Type B pancreatic cell (in vitro differentiated cells): ENCODE data around the gene LRIT3. TPM values are rescaled to one million over a fixed set of nuclear protein-coding genes. Genes with fewer than 3 reads are reported as not detected.

Experiments used
- DNase-seq: peaks from one replicate; pipeline ENCODE4 v3.0.0; 2021; ENCODE audit warnings: mixed read lengths; ENCODE audit not compliant: unreplicated experiment; ENCODE audit errors: extremely low spot score
- H3K27ac Mint-ChIP-seq: 2 replicates; pipeline ENCODE4 v1.8.0; 2021; ENCODE audit warnings: mild to moderate bottlenecking, mixed read lengths
- H3K27me3 Mint-ChIP-seq: 2 replicates; pipeline ENCODE4 v1.8.0; 2021; ENCODE audit warnings: mixed read lengths
- H3K36me3 Mint-ChIP-seq: 2 replicates; pipeline ENCODE4 v1.8.0; 2021; ENCODE audit warnings: mixed read lengths
- H3K4me1 Mint-ChIP-seq: one replicate; pipeline ENCODE4 v1.8.0; 2021; ENCODE audit warnings: mixed read lengths; ENCODE audit not compliant: unreplicated experiment
- H3K4me3 Mint-ChIP-seq: 2 replicates; pipeline ENCODE4 v1.8.0; 2021; ENCODE audit warnings: mild to moderate bottlenecking, mixed read lengths
- H3K9me3 Mint-ChIP-seq: 2 replicates; pipeline ENCODE4 v1.8.0; 2021; ENCODE audit warnings: mixed read lengths
- total RNA-seq: library from RNA; stranded (reverse); gene quantifications from 2 replicates; pipeline ENCODE4 v1.2.1, GENCODE V29; 2021; ENCODE audit warnings: low replicate concordance
- TF ChIP-seq, protein P1 (sequence below): fragments of 200-600 bp; sonication (generic); conservative IDR thresholded peaks from 2 replicates; pipeline ENCODE4 v1.5.0; 2021; ENCODE audit warnings: antibody characterized with exemption, mild to moderate bottlenecking

LRIT3 gene
- total RNA-seq, 1 donor from 2014 or later, result 0.27 TPM

DNA sequence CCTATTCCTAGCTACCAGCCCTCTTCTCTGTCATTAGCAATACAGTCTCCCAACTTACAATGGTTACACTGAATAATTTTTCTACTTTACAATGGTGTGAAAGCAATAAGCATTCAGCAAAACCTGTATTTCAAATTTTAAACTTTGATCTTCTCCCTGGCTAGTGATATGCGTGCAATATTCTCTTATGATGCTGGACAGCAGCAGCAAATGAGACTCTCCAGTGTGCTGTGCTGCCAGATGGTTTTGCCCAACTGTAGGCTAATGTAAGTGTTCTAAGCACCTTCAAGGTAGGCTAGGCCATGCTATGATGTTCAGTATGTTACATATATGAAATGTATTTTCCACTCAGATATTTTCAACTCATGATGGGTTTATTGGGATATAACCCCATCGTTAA lies 38.3 kb upstream of the LRIT3 start:
- Mint-ChIP-seq H3K27ac (no peak overlapping the region), H3K4me3 (no peak overlapping the region), H3K9me3 (no peaks in the 10 kb centered on the region), H3K4me1 (peaks cover 7% of the 10 kb centered on the region), H3K36me3 (no peaks in the 10 kb centered on the region), H3K27me3 (peaks cover 2% of the 10 kb centered on the region)
- TF ChIP-seq, protein P1, sequence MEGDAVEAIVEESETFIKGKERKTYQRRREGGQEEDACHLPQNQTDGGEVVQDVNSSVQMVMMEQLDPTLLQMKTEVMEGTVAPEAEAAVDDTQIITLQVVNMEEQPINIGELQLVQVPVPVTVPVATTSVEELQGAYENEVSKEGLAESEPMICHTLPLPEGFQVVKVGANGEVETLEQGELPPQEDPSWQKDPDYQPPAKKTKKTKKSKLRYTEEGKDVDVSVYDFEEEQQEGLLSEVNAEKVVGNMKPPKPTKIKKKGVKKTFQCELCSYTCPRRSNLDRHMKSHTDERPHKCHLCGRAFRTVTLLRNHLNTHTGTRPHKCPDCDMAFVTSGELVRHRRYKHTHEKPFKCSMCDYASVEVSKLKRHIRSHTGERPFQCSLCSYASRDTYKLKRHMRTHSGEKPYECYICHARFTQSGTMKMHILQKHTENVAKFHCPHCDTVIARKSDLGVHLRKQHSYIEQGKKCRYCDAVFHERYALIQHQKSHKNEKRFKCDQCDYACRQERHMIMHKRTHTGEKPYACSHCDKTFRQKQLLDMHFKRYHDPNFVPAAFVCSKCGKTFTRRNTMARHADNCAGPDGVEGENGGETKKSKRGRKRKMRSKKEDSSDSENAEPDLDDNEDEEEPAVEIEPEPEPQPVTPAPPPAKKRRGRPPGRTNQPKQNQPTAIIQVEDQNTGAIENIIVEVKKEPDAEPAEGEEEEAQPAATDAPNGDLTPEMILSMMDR, result no peak
- DNase-seq, result no peak

DNA sequence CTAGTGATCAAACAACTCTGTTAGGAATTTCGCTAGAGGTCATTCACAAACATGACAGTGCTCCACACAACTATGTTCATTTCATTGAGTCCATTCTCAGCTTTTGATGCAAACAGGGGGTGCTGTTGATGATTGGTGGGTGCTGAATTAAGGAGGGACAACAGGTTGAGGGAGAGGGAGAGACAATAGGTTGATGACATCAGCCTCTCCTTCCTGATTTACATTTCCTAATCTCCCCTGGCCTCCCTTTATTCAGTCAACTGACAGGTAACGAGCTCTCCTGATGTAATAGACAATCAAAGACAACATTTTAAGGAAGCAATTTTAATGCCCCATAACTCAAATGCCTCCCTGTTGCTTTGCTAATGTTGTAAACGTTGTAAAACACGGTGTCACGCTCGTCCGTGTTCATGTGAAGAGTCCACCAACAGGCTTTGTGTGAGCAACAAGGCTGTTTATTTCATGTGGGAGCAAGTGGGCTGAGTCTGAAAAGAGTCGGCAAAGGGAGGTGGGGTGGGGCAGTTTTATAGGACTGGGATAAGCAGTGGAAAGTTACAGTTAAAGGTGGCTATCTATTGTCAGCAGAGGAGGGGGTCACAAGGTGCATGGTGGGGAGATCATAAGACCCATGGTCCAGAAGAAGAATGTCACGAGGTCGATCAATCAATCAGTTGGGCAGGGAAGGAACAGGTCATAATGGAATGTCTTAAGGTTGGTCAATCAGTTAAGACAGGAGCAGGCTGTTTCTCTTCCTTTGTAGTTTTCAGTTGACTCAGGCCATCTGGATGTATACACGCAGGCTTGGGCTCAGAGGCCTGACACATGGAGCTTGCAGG lies 37.1 kb upstream of the LRIT3 start:
- Mint-ChIP-seq H3K27me3 (peaks cover 2% of the 10 kb centered on the region), H3K4me1 (peaks cover 8% of the 10 kb centered on the region), H3K27ac (peak overlapping the region; percentile 79), H3K9me3 (no peaks in the 10 kb centered on the region), H3K4me3 (peak overlapping the region; percentile 51), H3K36me3 (no peaks in the 10 kb centered on the region)
- DNase-seq, result no peak
- TF ChIP-seq, protein P1, result no peak

DNA sequence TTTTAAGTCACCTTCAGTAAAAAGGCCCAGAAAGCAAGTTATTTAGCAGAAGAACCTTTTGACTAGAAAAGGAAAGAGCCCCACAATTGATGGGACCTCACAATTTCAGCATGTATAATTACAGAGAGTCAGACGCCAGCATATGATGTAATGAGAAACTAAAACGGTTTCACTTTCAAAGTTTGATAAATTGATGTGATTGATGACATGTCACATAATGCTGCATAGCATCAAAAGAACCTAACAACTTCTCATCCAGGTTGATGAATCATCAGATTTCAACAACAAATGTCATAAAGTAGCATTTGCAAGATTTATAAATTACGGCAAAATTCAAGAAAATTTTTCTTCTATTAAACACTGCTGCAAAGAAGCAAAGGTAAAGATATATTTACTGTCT lies 36.2 kb upstream of the LRIT3 start:
- H3K4me3 Mint-ChIP-seq, result no peak overlapping the region
- H3K27me3 Mint-ChIP-seq, result peaks cover 2% of the 10 kb centered on the region
- H3K36me3 Mint-ChIP-seq, result peaks cover 3% of the 10 kb centered on the region
- H3K27ac Mint-ChIP-seq, result peak overlapping the region; percentile 79
- TF ChIP-seq, protein P1, result no peak
- H3K4me1 Mint-ChIP-seq, result peaks cover 17% of the 10 kb centered on the region
- no peak for DNase-seq
- no peaks in the 10 kb centered on the region for H3K9me3 Mint-ChIP-seq

DNA sequence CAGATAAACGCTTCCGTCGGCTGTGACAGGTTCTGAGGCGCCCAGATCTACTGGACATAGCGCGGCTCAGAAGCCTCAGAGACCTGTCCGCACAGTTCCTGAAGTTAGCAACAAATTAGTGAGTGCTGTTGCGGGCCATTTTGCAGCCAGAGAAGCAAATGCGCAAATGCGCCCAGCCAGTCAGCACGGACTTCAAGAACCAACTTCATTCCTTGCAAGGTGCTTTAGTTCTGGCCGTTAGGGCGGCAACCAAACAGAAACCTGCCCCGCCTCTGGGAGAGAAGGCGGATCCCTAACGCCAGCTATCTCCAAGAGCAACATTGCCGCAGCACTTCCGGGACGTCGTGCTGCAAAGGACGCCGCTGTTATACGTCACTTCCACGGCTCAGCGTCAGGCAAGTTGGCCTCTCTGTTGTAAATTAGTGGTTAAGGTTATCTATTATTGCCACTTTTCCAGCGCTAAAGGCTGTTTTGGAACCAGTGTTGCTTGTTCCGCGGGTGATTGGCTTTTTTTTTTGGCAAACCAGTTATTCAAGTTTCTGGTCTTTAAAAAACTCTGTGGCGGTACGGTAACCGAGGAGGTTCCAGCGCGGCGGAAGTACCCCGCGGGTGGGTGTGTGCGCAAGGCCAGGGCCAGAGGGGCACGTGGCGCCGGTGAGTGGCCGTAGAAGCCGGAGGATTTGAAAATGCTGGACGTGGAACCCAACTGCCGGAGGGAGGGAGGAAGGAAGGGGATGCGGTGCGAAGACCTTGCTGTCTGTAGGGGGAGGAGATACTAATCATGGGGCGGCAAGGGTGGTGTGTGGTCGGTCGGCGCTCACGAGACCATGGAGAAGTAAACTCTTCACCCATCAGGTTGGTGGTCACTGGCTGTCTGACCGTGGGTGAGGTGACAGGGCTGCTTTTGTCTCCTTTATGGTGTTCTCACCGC lies 32.5 kb upstream of the LRIT3 start, which contains the start of gene GAR1:
Gene GAR1 (plus strand): TSS at position 612 of the 931 bp plus-strand sequence. CDS start 403 bp downstream, outside the sequence.
- peaks cover 34% of the 10 kb centered on the region for H3K4me1 Mint-ChIP-seq
- peak within 1 kb of the TSS; percentile 99 for H3K4me3 Mint-ChIP-seq
- peak; percentile 87 for DNase-seq
- peak within 1 kb of the TSS; percentile 98 for H3K27ac Mint-ChIP-seq
- peaks cover 21% of the 10 kb centered on the region for H3K36me3 Mint-ChIP-seq
- TF ChIP-seq, protein P1, result peak; percentile 30
- H3K9me3 Mint-ChIP-seq, result no peaks in the 10 kb centered on the region
- H3K27me3 Mint-ChIP-seq, result peaks cover 2% of the 10 kb centered on the region

DNA sequence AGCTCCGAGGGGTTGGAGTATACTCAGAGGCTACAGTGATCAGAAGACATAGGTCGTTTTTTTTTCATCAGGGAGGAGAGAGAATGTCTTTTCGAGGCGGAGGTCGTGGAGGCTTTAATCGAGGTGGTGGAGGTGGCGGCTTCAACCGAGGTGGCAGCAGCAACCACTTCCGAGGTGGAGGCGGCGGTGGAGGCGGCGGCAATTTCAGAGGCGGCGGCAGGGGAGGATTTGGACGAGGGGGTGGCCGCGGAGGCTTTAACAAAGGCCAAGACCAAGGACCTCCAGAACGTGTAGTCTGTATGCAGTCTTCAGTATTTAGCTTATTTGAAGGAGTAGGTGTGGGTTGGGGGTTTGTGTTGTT lies 31.8 kb upstream of the LRIT3 start:
- Mint-ChIP-seq H3K36me3 (peaks cover 24% of the 10 kb centered on the region), H3K27me3 (peaks cover under 1% of the 10 kb centered on the region), H3K4me1 (peaks cover 30% of the 10 kb centered on the region), H3K27ac (peak overlapping the region; percentile 98), H3K9me3 (no peaks in the 10 kb centered on the region), H3K4me3 (peak overlapping the region; percentile 99)
- no peak for DNase-seq
- TF ChIP-seq, protein P1, result no peak
